ENCODE results near the gene CACNA2D1. TPM values are rescaled to one million over a fixed set of nuclear protein-coding genes. Genes with fewer than 3 reads are reported as not detected.

Gene CACNA2D1
- total RNA-seq, 1 experiment from 2014 or later = 0.27 TPM

DNA sequence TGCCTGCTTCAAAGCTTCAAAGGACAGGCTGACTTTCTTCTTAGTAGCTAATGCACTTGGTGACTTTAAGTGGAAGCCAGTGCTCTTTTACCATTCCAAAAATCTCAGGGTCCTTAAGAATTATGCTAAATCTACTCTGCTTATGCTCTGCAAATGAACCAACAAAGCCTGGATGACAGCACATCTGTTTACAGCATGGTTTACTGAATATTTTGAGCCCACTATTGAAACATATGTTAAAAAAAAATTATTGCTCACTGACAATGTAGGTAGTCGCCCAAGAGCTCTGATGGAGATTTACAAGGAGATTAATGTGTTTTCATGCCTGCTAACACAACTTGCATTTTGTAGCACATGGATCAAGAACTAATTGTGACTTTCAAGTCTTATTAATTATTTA is 415.5 kb downstream of the CACNA2D1 start:
- ATAC-seq (no peak), DNase-seq (ENCODE audit: low read depth, low spot score) (no peak)
- Histone ChIP-seq H3K4me1 (ENCODE audit: control insufficient read depth in 1 of 2, insufficient read depth in 2 of 2, low read length in 2 of 2) (no peaks in the 10 kb centered on the region), H4K20me1 (ENCODE audit: insufficient read depth) (no peaks in the 10 kb centered on the region), H3K9ac (ENCODE audit: low read length) (no peak overlapping the region), H3K4me2 (ENCODE audit: low read length) (no peak overlapping the region), H3K79me2 (ENCODE audit: insufficient read depth, low read length) (no peaks in the 10 kb centered on the region), H2AFZ (ENCODE audit: low read depth, low read length, poor library complexity, severe bottlenecking) (no peak overlapping the region), H3K9me2 (ENCODE audit: insufficient read depth) (no peaks in the 10 kb centered on the region), H3K36me3 (ENCODE audit: control insufficient read depth in 1 of 2, insufficient read depth in 2 of 2, low read length in 2 of 2) (no peaks in the 10 kb centered on the region), H3K4me3 (replicated peaks in 1 of 2; ENCODE audit: low read depth in 1 of 2, low read length in 2 of 2) (no peak overlapping the region), H3K9me3 (ENCODE audit: control insufficient read depth in 1 of 2, insufficient read depth in 1 of 2, low read depth in 1 of 2, low read length in 2 of 2) (no peaks in the 10 kb centered on the region), H3K27ac (ENCODE audit: low read depth, low read length) (no peak overlapping the region), H3K27me3 (ENCODE audit: insufficient read depth, low read length) (no peaks in the 10 kb centered on the region)
- POLR2A ChIA-PET = no interaction called here
- CTCF ChIA-PET = no interaction called here
- BruUV-seq (replicated peaks) = no TSS peak
- TF ChIP-seq POLR2AphosphoS5 (IDR thresholded peaks at IDR 0.05; ENCODE audit: low read depth, low read length) = no peak
- no peak for TF ChIP-seq FOSL1 (IDR thresholded peaks at IDR 0.05; ENCODE audit: low read depth)
- TF ChIP-seq SIN3A (IDR thresholded peaks at IDR 0.05; ENCODE audit: low read depth) = no peak
- no peak for TF ChIP-seq ELF1 (IDR thresholded peaks at IDR 0.05; ENCODE audit: borderline replicate concordance, low read depth)
- TF ChIP-seq CBX3 (IDR thresholded peaks at IDR 0.05; ENCODE audit: low read depth) = no peak
- no peak for TF ChIP-seq RAD21 (IDR thresholded peaks at IDR 0.05; ENCODE audit: low read depth)
- TF ChIP-seq CEBPB (IDR thresholded peaks at IDR 0.05; ENCODE audit: low read depth) = no peak
- TF ChIP-seq, protein P1, sequence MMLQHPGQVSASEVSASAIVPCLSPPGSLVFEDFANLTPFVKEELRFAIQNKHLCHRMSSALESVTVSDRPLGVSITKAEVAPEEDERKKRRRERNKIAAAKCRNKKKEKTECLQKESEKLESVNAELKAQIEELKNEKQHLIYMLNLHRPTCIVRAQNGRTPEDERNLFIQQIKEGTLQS (IDR thresholded peaks at IDR 0.05) = no peak
- no peak for TF ChIP-seq SRF (IDR thresholded peaks at IDR 0.05; ENCODE audit: low read depth)
- TF ChIP-seq, protein P2, sequence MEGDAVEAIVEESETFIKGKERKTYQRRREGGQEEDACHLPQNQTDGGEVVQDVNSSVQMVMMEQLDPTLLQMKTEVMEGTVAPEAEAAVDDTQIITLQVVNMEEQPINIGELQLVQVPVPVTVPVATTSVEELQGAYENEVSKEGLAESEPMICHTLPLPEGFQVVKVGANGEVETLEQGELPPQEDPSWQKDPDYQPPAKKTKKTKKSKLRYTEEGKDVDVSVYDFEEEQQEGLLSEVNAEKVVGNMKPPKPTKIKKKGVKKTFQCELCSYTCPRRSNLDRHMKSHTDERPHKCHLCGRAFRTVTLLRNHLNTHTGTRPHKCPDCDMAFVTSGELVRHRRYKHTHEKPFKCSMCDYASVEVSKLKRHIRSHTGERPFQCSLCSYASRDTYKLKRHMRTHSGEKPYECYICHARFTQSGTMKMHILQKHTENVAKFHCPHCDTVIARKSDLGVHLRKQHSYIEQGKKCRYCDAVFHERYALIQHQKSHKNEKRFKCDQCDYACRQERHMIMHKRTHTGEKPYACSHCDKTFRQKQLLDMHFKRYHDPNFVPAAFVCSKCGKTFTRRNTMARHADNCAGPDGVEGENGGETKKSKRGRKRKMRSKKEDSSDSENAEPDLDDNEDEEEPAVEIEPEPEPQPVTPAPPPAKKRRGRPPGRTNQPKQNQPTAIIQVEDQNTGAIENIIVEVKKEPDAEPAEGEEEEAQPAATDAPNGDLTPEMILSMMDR (IDR thresholded peaks at IDR 0.05 in 2 of 3, conservative IDR thresholded peaks at IDR 0.05 in 1 of 3; ENCODE audit: borderline replicate concordance in 1 of 3, insufficient read depth in 1 of 3, low read depth in 2 of 3, low read length in 2 of 3) = no peak
- no peak for TF ChIP-seq EZH2phosphoT487 (IDR thresholded peaks at IDR 0.05; ENCODE audit: borderline replicate concordance)
- TF ChIP-seq EGR1 (IDR thresholded peaks at IDR 0.05; ENCODE audit: low read depth) = no peak
- no peak for TF ChIP-seq JUND (IDR thresholded peaks at IDR 0.05)
- no peak for TF ChIP-seq ZFX (IDR thresholded peaks at IDR 0.05)
- RAD21 ChIA-PET (ENCODE audit: low non-redundant PET in 1 of 2, low total read pairs in 2 of 2, uncharacterized antibody in 2 of 2, unreplicated experiment in 2 of 2) = no interaction called here
- intact Hi-C loops (cut with micrococcal nuclease) = no loop called here

Measured in HCT116 (cell line).